Cardiac septum (tissue), 1 donor: ENCODE measurements around the gene POU2F3. TPM values are rescaled to one million over a fixed set of nuclear protein-coding genes. Genes with fewer than 3 reads are reported as not detected.

Experiments used
- DNase-seq: peaks from one replicate; pipeline ENCODE4 v3.0.0-alpha.2; 2020; ENCODE audit warnings: low spot score
- intact Hi-C: fragments of 100-400 bp; cut with DNase I; formaldehyde crosslinking; loops from one replicate; pipeline ENCODE4 v1.14.0; 2022
- total RNA-seq: library from RNA; stranded (reverse); fragmentation: NEBNext Ultra II Directional; extraction: Animal tissue kit (Norgen Biotek cat#: 25700); gene quantifications from one replicate; pipeline ENCODE4 v1.2.1, GENCODE V29; 2021
- donor health status: DM: no; HTN: no; CAD: no.

Gene POU2F3
- total RNA-seq, 1 donor from 2014 or later = not detected

DNA sequence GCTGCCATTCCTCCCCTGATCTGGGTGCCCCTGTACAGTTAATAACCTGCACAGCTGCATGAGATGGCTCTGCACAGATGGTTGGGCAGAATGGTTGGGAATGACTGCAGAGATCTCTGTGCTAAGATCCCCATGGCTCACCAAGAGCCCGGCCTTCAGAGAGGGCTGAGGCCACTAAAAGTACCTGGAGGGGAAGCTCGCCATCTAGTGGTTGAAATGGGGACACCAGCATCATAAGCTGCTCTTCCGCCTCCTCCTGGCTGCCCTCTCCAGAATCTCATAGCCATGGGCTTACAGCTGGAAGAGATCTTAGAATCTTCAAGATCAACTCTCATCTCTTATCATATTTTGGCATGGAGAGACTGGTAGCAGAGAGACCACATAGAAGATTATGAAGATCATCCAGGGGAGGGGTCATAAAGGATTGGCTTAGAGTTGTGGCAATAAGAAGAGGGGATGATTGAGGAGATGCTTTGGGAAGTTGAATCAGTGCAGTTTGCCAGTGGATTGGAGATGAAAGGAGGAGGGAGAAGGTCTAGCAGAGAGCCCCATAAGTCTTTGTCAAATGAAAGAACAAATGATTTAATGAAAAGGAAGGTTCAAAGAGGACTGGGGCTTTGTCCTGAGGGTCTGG, 63.2 kb downstream of the POU2F3 start:
- intact Hi-C loops = loop anchor here (10.0 kb wide), 1 partner anchor 578 kb away; the partner anchor contains the start of gene NECTIN1
- no peak for DNase-seq

DNA sequence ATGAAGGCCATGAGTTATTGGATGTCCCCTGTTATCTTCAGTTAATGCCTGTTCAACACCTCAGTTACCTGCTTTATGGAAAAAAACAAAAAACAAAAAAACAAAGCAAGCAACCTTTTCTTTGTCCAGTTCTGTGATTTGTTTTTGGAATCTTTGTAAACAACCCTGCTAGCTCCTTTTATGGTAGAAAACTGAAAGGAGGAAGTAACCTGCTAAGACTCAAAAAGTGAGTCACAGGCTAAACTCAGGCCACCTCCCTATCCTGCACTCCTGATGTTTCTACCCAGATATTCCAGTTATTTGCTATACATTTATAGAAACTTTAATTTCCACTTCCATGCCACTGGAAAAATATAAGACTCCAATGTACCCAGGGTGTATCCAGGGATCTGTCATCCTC, 64.6 kb downstream of the POU2F3 start:
- no peak for DNase-seq

DNA sequence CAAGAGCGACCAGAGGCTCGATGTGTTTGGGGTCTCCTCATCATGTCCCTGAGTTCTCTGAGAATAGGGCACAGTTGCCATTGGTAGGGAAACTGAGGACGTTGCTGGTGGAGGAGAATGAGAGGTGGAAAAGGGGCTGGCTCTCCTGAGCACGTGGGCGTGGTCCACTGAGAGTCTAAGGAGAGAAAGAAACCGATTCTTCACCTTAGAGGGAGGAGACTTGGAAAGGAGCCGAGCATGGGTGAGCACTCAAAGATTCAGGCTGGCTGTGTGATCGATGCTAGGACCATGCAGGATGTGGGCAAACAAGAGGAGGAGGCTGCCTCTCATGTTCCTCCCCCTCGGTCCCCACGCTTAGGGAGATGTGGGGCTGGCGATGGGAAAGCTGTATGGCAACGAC, 65.3 kb downstream of the POU2F3 start:
- DNase-seq = no peak
- intact Hi-C loops = loop anchor here (10.0 kb wide), 1 partner anchor 580 kb away; the partner anchor contains the start of gene NECTIN1

More for the DNA sequence above, 64.6 kb downstream of the POU2F3 start:
- intact Hi-C loops = loop anchor here (10.0 kb wide), 1 partner anchor 580 kb away; the partner anchor contains the start of gene NECTIN1

DNA sequence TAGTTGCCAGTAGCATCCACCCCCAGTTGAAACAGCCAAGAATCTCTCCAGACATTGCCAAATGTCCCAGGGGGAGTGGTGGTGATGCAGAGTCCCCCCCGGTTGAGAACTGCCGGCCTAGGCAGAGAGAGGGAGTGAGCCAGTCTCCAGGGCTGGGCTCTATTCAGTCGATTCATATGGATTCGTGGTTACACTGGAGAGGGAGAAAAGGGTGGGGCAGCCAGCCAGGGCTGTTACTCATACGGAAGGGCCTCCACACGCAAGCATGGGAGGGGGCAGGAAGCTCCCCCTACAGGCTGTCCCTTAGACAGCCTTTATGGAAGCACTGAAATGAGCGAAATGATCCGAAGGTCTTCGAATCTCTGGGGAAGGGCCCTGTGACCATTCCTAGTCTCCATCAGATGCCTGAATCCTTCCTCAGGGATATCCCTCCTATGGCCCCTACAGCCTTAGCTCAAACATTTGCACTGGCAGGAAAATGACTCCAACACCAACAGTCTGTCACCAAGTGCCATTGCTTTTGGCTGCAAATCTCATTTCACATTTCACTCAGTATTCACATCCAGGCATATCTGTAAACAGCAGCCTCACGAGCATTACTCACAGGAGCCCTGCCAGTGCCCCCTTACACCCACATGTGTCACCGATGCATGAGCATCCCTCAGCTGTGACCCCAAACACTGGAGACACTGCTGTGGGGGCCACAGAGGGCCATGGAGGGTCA, 66.7 kb downstream of the POU2F3 start:
- DNase-seq = no peak
- intact Hi-C loops = loop anchor here (10.0 kb wide), 1 partner anchor 582 kb away; the partner anchor contains the start of gene NECTIN1

DNA sequence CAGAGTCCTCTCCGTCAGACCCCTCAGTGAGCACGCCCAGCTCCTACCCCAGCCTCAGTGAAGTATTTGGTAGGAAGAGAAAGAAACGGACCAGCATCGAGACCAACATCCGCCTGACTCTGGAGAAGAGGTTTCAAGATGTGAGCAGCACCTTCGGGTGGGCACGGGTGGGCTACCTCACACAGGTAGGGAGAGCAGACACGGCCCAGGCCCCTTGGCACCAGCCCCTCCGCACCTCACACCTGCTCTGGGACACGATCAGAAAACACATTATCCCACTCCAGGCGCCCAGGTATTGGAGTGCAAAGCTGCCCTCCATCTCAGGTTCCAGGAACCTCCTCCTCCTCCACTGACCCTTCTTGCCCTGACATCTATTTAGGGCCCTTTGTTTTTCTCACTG, 67.5 kb downstream of the POU2F3 start:
- DNase-seq = no peak
- intact Hi-C loops = loop anchor here (10.0 kb wide), 1 partner anchor 583 kb away; the partner anchor contains the start of gene NECTIN1

DNA sequence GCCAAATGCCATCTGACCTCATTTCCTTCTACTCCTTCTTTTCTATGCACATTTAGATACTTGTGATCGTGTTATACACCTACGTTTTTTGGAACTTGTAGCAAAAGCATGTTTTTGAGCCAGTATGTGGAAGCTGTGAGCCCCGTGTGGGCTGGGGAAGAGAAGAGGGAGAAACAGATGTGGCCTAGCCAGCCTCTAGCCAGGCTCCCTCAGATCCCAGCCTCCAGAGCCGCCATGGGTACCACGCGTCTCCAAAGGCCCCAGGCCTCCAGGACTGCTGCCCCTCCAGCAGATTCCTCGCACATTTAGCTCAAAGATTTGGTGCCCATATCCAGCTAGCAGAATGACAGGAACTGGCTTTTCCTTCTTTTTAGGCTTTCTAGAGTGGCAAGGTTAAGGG, 68.1 kb downstream of the POU2F3 start:
- intact Hi-C loops = loop anchor here (10.0 kb wide), 1 partner anchor 583 kb away; the partner anchor contains the start of gene NECTIN1
- DNase-seq = no peak

DNA sequence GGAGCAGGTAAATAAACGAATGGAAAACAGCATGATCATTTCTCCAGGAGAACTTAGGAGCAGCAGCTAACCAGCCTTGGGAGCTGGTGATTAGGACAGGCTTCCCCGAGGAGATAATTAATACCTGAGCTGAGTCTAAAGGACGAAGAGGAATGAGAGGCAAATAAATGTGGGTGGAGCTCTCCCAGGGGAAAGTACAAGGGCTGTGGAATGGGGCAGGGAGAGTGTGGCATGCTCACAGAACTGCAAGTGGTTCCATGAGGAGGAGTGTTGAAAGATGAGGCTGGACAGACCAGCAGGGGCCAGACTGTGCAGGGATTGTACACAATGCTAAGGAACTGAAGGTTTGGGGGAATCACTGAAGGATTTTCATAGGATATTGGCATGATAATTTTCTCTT, 70.9 kb downstream of the POU2F3 start:
- intact Hi-C loops = no loop called here

DNA sequence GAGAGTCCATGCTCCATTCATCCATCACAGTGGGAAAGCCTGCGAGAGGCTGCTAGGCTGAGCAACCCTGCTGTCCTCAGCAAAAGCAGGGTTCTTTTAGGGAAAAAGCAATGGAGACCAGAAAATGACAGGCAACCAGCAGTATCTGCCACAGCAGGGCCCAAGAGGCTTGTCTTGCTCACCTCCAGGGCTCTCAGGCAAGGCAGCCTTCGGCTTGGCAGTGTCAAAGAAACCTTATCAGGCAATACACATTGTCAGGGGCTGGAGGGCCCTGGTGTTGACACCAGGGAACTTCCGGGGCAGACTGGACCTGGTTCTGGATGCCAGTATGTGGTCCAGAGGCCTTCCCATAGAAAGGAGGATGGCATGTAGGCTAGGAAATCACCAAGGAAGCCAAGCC, 74.9 kb downstream of the POU2F3 start:
- intact Hi-C loops = no loop called here
- no peak for DNase-seq

More for the DNA sequence above, 70.9 kb downstream of the POU2F3 start:
- no peak for DNase-seq

DNA sequence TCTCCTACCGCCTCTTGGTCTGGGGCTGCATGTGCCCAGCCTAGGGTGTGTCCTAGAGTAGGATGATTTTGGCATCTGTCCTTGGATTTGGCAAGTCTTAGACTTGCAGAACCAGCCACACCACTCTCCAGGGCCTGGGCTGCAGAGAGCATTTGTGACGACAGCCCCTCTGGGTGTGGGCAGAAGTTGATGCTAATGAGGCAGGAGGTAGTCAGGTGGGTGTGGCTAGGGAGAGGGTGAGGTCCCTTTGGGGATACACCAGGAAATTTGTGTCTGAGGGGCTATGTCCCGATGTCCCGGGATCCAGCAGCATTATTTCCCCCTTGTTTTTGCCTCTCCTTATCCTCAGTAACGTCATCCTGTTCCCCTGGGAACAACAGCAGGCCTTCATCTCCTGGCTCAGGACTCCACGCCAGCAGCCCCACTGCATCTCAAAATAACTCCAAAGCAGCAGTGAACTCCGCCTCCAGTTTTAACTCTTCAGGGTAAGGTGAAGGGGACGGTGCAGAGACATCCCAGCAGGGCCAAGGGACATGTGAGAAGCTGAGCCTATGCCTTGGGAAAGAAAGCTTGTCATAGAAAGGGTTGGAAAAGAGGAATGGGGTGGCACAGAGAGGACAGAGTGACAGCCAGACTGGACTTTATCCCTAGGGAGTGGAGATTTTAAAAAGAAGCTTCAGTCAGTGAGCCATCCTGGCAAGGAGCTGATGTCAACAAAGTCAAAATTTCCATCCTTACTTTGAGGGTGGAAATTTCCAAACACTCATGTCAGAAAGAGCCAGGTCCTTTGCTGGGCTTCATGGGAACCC, 77.1 kb downstream of the POU2F3 start:
- intact Hi-C loops = no loop called here
- no peak for DNase-seq

DNA sequence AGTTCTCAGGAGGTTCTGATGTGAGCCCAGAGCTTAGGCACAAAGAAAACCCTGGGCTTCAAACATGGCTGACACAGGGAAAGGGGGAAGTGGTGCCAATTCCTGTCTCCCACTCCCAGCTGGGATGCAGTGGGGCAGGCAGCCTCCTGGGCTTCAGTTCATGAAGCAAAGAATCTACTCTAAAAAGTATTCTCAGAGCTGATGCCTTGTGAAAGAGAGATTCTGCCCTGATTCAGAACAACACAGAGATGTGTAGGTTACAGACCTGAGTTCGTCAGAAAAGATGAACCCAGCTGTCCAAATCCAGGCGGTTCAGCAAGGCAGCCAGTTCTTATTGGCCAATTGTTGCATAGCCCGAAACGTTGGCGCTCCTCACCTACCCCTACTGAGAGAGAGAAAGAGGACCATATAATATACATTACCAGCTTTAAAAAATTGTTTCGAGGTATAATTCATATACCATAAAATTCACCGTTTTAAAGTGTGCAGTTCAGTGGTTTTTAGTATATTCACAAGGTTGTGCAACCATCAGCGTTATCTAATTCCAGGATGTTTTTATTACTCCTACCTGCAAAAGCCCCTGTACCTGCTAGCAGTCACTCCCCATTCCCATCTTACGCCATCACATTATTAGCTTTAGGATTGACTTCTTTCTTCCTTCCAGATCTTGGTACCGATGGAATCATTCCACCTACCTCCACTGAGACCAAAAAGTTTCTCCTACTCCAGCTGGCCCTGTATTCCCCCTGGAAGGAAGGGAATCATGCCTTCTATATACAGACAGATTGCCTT, 77.9 kb downstream of the POU2F3 start:
- DNase-seq = no peak
- intact Hi-C loops = no loop called here

DNA sequence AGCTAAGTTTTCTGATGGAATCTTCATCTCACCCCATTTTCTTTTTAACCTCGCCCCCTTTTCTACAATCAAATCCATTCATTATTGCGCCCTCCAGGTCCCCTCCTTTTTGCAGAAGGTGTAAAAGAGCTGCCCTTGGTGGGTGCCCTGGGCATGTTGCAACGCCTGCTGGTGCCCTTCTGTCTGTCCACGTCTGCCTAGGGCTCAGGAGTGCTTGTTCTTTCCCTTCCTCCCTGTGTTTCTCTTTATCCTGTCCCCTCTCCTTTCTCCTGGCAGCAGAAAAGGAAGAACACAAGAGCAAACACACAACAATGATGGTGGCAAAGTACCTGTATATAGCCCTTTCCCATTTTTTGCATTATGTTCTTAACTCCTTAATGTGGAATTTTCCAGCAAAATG, 79.0 kb downstream of the POU2F3 start:
- intact Hi-C loops = no loop called here
- no peak for DNase-seq

DNA sequence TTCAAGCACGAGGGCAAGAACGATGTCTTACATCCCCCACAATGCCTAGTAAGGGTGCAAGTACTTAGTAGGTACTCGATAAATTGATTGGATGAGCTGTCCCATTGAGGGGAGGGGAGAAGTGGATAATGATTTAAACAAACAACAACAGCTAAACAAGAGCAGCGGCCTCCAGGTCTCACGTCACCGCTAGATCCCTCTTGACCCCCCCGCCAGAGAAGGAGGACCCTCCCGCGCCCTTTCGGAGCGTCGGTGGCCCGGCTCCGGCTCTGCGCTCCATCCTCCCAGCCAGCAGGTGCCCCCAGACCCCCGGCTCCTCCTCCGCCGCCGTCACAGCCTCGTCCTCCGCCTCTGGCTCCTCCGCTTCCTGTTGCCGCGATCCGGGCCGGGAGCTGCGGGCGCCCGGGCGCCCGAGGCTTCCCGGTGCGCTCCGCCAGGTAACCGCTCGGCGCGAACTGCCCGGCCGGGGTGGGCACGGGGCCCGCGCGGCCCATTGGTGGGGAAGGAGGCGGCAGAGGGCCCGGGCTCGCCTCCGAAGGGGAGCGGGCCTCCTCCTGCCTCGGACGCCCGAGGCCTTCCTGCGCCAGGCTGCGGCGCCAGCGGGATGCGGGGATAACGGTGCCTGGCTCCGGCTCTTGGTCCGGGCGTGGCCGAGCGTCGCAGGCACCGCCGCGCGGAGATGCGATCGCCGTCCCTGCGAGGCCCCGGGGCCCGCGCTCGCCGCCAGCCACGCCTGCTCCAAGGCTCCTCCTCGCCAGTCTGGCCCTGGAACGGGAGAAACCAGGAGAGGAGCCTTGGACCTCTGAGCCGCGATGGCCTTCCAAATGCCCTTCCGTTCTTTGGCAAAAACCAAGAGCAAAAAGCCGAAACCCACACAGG, 85.2 kb downstream of the POU2F3 start, which contains the start of gene TLCD5:
TSS of gene TLCD5 (plus strand) at position 368 of the 879 bp plus-strand sequence. CDS start 2,143 bp downstream, outside the sequence.
- DNase-seq = no peak

DNA sequence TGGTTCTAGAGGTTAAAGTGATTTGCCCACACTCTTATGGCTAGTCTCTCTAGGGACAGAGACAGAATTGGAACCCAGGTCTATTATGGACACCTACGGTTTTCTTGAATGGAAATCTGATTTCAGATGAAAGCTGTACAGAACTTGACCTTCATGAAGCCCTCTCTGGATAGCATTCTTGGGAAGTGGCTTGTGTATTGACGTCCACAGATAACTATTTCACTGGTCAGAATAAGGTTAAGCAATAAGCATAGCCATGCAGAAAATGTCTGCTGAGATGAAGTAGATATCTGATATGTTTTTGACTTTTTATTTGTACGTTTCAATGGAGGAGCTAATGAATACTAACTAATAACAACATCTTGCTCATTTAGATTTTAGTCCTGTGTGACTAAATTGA, 86.3 kb downstream of the POU2F3 start:
- intact Hi-C loops = no loop called here
- DNase-seq = no peak

More for the DNA sequence above, 85.2 kb downstream of the POU2F3 start, which contains the start of gene TLCD5:
- intact Hi-C loops = no loop called here

DNA sequence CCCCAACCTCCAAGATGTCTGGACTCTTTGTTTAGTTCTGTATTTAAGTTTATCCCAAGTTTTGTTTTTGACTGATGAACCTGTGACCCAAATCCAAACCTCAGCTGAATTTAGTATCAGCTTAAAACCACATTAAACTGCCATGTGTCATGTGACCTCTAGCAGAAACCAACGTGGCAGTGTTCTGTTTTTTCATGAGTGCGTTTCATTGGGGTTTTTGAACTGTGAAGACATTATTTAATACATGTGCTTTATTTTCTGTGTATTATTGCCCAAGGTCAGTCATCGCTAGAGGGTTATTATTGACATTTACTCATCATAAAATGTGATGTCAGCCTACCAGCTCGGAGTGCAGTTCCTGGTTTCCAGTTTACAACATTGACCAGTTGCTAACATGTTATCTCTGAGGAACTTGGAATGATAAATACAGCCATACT, 86.9 kb downstream of the POU2F3 start:
- DNase-seq = no peak
- intact Hi-C loops = no loop called here

DNA sequence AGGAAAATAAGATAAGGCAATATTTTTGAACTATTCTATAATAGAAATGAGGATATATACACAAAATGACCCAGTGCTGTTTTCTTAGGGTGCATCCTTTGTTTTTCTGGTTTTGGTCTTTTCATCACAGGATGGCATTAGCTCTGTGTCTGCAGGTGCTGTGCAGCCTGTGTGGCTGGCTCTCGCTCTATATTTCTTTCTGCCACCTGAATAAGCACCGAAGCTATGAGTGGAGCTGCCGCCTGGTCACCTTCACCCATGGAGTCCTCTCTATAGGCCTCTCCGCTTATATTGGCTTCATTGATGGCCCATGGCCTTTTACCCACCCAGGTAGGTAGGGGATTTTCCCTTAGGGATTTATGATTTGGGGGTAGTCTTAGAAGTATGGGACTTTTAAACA, 87.4 kb downstream of the POU2F3 start:
- intact Hi-C loops = no loop called here
- DNase-seq = no peak

DNA sequence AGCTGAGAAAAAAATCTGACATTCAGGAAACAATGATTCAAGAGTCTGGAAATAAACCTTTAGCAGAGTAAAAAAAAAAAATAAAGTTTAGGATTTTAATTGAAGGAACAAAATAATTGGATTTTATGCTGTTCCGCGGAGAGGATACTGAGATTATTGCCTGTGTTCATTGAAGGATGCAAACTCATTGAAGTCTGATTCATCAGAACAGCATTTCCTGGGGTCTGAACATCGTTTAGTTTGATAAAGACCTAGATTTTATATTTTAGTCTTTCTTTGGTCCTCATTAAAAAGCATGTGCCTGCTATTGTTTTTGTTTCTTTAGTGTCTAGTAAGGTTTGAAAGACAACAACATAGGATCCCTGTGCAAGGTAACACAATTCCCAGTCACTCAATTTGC, 89.6 kb downstream of the POU2F3 start:
- intact Hi-C loops = no loop called here
- no peak for DNase-seq

DNA sequence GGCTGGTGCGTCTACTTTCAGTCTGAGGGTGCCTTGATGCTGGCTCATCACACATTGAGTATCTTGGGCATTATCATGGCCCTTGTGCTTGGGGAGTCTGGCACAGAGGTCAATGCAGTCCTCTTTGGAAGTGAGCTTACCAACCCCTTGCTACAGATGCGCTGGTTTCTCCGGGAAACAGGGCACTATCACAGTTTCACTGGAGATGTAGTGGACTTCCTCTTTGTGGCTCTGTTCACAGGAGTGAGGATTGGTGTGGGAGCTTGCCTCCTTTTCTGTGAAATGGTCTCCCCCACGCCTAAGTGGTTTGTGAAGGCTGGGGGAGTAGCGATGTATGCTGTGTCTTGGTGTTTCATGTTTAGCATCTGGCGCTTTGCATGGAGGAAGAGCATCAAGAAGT, 90.1 kb downstream of the POU2F3 start:
- no peak for DNase-seq
- intact Hi-C loops = no loop called here
